Transverse colon (tissue), 4 donors: ENCODE measurements around the gene SESN3. TPM values are rescaled to one million over a fixed set of nuclear protein-coding genes. Genes with fewer than 3 reads are reported as not detected.

Experiments used
- DNase-seq: peaks from one replicate; pipeline ENCODE4 v3.0.0-alpha.2; 2019
- H3K27ac ChIP-seq, 4 donors: fragments of 200-600 bp; sonication (generic); 2 replicates each; pipeline ENCODE4 v1.5.1; 2016 to 2018; ENCODE audit warnings: inconsistent platforms in 4 of 4
- H3K27me3 ChIP-seq: fragments of 200-600 bp; sonication (generic); 2 replicates; pipeline ENCODE4 v1.5.1; 2017; ENCODE audit warnings: inconsistent platforms
- H3K36me3 ChIP-seq, 4 donors: fragments of 200-600 bp; sonication (generic); 2 replicates each; pipeline ENCODE4 v1.5.1; 2017 to 2019; ENCODE audit warnings: inconsistent platforms in 4 of 4
- H3K4me1 ChIP-seq, 4 donors: fragments of 200-600 bp; sonication (generic); 2 replicates each; pipeline ENCODE4 v1.5.1; 2017 to 2020; ENCODE audit warnings: inconsistent platforms in 4 of 4
- H3K4me3 ChIP-seq, 4 donors: fragments of 200-600 bp; sonication (generic); 1 replicate in 1 of 4; 2 replicates in 3 of 4; pipeline versions ENCODE4 v1.5.1 to v1.6.1; 2017 to 2019; ENCODE audit warnings: inconsistent platforms in 4 of 4
- H3K9me3 ChIP-seq, 2 donors: fragments of 200-600 bp; sonication (generic); 2 replicates each; pipeline ENCODE4 v1.5.1; 2017 to 2019; ENCODE audit warnings: inconsistent platforms in 2 of 2
- EP300 ChIP-seq: sonication (generic); formaldehyde crosslinking; IDR thresholded peaks from one replicate; pipeline ENCODE4 v1.6.1; 2017; ENCODE audit warnings: antibody characterized with exemption, low read depth
- POLR2A ChIP-seq: fragments of 450-650 bp; IDR thresholded peaks from one replicate; pipeline ENCODE4 v1.6.1; 2016; ENCODE audit warnings: antibody characterized with exemption, mild to moderate bottlenecking, moderate library complexity
- POLR2AphosphoS5 ChIP-seq, 3 donors: sonication (generic); formaldehyde crosslinking; IDR thresholded peaks; one replicate each; pipeline ENCODE4 v1.6.1; 2016; ENCODE audit warnings: antibody characterized with exemption in 3 of 3
- WGBS, 2 donors: methylation state at CpG; one replicate each; pipeline ENCODE4 v1.1.5; 2018; ENCODE audit warnings: low coverage in 1 of 2; 5-methylcytosine and 5-hydroxymethylcytosine counted together
- in situ Hi-C, 4 donors: fragments of 200-750 bp; cut with MboI; loops; one replicate each; pipeline versions ENCODE4 v1.15.0 to v1.15.1; 2017; ENCODE audit warnings: low sequenced_read_pairs in 3 of 4, low pct_ligation_motif_present in 1 of 4, low pct_unique_long_range_greater_than_20kb in 1 of 4
- intact Hi-C: fragments of 100-400 bp; cut with DNase I; formaldehyde crosslinking; loops from one replicate; pipeline ENCODE4 v1.15.1; 2023; ENCODE audit warnings: low total_unique reads
- total RNA-seq, 4 donors: library from RNA; depleted of rRNA; stranded (reverse); fragments of >200 nt; gene quantifications; one replicate each; pipeline ENCODE4 v1.1.0, GENCODE V29; 2016
- TF ChIP-seq, protein P1 (sequence below), 5 experiments: fragments of 200-600 bp in 3 of 5; fragments of 450-650 bp in 2 of 5; sonication (generic) in 3 of 5; IDR thresholded peaks; 1 replicate in 2 of 5; 2 replicates in 3 of 5; pipeline ENCODE4 v1.5.1; 2016 to 2017; ENCODE audit warnings: antibody characterized with exemption in 5 of 5, inconsistent platforms in 3 of 5, mild to moderate bottlenecking in 2 of 5, moderate library complexity in 1 of 5

Gene SESN3
- total RNA-seq, 4 donors from 2014 or later: 3.4 to 16.8 (median 11.0) TPM

DNA sequence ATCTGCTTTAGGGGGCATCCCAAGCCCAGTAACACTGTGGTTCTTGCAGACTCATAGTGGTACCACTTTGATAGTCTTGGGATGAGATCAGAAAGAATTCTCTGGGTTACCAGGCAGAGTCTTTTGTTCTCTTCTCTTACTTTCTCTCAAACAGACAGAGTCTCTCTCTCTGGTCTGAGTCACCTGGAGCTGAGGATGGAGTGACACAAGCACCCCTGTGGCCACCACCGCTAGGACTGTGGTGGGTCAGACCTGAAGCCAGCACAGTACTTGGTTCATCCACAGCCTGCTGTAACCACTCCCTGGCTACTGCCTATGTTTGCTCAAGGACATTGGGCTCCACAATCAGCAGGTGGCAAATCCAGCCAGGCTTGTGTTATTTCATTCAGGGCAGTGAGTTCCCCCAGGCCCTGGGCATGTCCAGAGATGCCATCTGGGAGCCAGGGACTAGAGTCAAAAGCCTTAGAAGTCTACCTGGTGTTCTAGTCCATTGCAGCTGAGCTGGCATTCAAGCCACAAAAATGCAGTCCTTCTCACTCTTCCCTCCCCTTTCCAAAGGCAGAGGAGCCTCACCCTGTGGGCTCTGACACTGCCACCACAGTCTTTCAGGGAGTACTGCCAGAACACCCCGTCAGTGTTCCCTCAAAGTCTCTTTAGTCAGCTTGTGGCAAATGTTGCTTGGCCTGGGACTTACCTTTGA, 111.5 kb downstream of the SESN3 start:
- in situ Hi-C loops: no loop called here
- no peak for DNase-seq
- no peaks in the 10 kb centered on the region for H3K4me1 ChIP-seq
- TF ChIP-seq POLR2AphosphoS5 (IDR thresholded peaks at IDR 0.05): no peak
- TF ChIP-seq POLR2A: no peak
- TF ChIP-seq, protein P1, sequence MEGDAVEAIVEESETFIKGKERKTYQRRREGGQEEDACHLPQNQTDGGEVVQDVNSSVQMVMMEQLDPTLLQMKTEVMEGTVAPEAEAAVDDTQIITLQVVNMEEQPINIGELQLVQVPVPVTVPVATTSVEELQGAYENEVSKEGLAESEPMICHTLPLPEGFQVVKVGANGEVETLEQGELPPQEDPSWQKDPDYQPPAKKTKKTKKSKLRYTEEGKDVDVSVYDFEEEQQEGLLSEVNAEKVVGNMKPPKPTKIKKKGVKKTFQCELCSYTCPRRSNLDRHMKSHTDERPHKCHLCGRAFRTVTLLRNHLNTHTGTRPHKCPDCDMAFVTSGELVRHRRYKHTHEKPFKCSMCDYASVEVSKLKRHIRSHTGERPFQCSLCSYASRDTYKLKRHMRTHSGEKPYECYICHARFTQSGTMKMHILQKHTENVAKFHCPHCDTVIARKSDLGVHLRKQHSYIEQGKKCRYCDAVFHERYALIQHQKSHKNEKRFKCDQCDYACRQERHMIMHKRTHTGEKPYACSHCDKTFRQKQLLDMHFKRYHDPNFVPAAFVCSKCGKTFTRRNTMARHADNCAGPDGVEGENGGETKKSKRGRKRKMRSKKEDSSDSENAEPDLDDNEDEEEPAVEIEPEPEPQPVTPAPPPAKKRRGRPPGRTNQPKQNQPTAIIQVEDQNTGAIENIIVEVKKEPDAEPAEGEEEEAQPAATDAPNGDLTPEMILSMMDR (IDR thresholded peaks at IDR 0.05): no peak
- no peak for TF ChIP-seq EP300
- H3K9me3 ChIP-seq: peaks cover 0 to 4% of the 10 kb centered on the region in 2 donors
- no peak overlapping the region for H3K4me3 ChIP-seq
- no peak overlapping the region for H3K27ac ChIP-seq
- H3K36me3 ChIP-seq: no peaks in the 10 kb centered on the region
- intact Hi-C loops: no loop called here
- 83% methylated on average over 2 of the region's 2 CpGs; no CpG with 5 or more reads in 1 of the 2 donors for WGBS, 2 donors
- H3K27me3 ChIP-seq: no peaks in the 10 kb centered on the region

- Histone ChIP-seq H3K27ac (no peak overlapping the region), H3K9me3 (peaks cover 0 to 4% of the 10 kb centered on the region in 2 donors), H3K27me3 (no peaks in the 10 kb centered on the region), H3K4me3 (no peak overlapping the region), H3K4me1 (no peaks in the 10 kb centered on the region), H3K36me3 (no peaks in the 10 kb centered on the region)
- DNase-seq: no peak
- TF ChIP-seq, protein P1 (IDR thresholded peaks at IDR 0.05): no peak
- no peak for TF ChIP-seq EP300
- no peak for TF ChIP-seq POLR2AphosphoS5 (IDR thresholded peaks at IDR 0.05)
- no peak for TF ChIP-seq POLR2A
- intact Hi-C loops: no loop called here
- in situ Hi-C loops: no loop called here
- WGBS, 2 donors: 82 to 94% methylated on average over 1 of the region's 1 CpG
Observed at GRCh38 chr11:95115597-95115996, 115.4 kb downstream of the SESN3 start.

Other genes with a start within 250 kb of the SESN3 start
- not detected for gene KDM4E, start 205.9 kb downstream of the SESN3 start, total RNA-seq
- not detected for gene KDM4F, start 181.8 kb downstream of the SESN3 start, total RNA-seq
- gene SRSF8, start 164.3 kb downstream of the SESN3 start, total RNA-seq: 10 to 100 TPM; 28.5 to 37.8 (median 33.3) TPM
- 10 to 100 TPM; 36.4 to 86.2 (median 73.2) TPM for gene ENDOD1, start 141.4 kb downstream of the SESN3 start, total RNA-seq